ENCODE results near the gene MAPRE3. TPM values are rescaled to one million over a fixed set of nuclear protein-coding genes. Genes with fewer than 3 reads are reported as not detected.

MAPRE3 gene
- total and polyA plus RNA-seq, 9 of the 15 experiments (the other 6 are each of a cell fraction or from before 2014, with no cell fraction given), result 0.70 to 43.2 (median 12.6) TPM

DNA sequence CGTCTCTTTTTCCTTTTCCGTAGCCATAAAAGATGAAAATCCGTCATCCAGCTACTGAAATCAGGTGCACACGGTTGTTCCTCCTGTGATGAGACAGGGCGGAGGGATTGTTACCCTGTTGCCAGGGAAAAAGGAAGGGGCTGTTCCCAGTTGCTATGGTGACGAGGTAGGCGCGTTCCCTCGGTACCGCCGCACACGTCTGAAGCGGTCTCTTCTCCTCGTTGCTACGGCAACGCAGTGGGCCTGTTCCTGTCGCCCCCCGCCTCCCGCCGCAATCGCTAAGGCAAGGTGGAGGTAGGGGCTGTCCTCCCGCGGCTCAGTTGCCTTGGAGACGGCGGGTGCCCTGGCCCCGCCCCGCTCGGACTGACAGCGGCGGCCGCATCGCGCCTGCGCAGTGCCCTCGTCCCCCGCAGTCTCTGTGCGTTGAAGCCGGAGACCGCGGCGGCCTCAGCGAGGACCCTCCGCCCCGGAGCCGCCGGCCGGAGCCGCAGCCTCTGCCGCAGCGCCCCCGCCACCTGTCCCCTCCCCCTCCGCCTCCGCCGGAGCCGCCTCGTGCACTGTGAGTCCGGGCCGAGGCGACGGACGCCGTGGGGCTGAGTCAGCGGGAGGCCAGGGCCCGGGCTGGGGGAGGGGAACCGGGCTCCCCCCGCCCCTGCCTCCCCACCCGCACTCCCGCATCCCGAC is at the start of gene MAPRE3 (continued):
- TF ChIP-seq FIP1L1 (IDR thresholded peaks at IDR 0.05; ENCODE audit: low read depth, low read length, poor library complexity, severe bottlenecking) (peak; percentile 44), GTF2E2 (tag; IDR thresholded peaks at IDR 0.05) (no peak), ZNF431 (CRISPR knock-in tag; IDR thresholded peaks at IDR 0.05) (0 out of 2 replicates have a peak, but pooled peaks have one; percentile 26), CBFA2T3 (IDR thresholded peaks at IDR 0.05) (no peak), ZEB2 (IDR thresholded peaks at IDR 0.05) (no peak), ARID1B (IDR thresholded peaks at IDR 0.05) (no peak), RBFOX2 (IDR thresholded peaks at IDR 0.05; ENCODE audit: low read depth, low read length) (peak; percentile 50; the same call in 1 of the 2 replicates), HNRNPK (IDR thresholded peaks at IDR 0.05; ENCODE audit: low read depth, low read length, poor library complexity, severe bottlenecking) (peak; percentile 95), TFAM (CRISPR knock-in tag; conservative IDR thresholded peaks at IDR 0.05) (no peak), SP1 (CRISPR knock-in tag; IDR thresholded peaks at IDR 0.05) (peak; percentile 56), U2AF2 (optimal IDR thresholded peaks at IDR 0.05; ENCODE audit: low read depth, low read length) (no peak), ZNF165 (CRISPR knock-in tag; IDR thresholded peaks at IDR 0.05; ENCODE audit: borderline replicate concordance) (no peak), MAZ (CRISPR knock-in tag; conservative IDR thresholded peaks at IDR 0.05 in 1 of 2, IDR thresholded peaks at IDR 0.05 in 1 of 2) (peak; percentile 81; a peak in 3 of 4 replicates), FOS (IDR thresholded peaks at IDR 0.05; ENCODE audit: extremely low read depth, insufficient read length) (no peak), KAT7 (CRISPR knock-in tag; IDR thresholded peaks at IDR 0.05; ENCODE audit: borderline replicate concordance) (no peak)
- TF ChIP-seq, protein P1, sequence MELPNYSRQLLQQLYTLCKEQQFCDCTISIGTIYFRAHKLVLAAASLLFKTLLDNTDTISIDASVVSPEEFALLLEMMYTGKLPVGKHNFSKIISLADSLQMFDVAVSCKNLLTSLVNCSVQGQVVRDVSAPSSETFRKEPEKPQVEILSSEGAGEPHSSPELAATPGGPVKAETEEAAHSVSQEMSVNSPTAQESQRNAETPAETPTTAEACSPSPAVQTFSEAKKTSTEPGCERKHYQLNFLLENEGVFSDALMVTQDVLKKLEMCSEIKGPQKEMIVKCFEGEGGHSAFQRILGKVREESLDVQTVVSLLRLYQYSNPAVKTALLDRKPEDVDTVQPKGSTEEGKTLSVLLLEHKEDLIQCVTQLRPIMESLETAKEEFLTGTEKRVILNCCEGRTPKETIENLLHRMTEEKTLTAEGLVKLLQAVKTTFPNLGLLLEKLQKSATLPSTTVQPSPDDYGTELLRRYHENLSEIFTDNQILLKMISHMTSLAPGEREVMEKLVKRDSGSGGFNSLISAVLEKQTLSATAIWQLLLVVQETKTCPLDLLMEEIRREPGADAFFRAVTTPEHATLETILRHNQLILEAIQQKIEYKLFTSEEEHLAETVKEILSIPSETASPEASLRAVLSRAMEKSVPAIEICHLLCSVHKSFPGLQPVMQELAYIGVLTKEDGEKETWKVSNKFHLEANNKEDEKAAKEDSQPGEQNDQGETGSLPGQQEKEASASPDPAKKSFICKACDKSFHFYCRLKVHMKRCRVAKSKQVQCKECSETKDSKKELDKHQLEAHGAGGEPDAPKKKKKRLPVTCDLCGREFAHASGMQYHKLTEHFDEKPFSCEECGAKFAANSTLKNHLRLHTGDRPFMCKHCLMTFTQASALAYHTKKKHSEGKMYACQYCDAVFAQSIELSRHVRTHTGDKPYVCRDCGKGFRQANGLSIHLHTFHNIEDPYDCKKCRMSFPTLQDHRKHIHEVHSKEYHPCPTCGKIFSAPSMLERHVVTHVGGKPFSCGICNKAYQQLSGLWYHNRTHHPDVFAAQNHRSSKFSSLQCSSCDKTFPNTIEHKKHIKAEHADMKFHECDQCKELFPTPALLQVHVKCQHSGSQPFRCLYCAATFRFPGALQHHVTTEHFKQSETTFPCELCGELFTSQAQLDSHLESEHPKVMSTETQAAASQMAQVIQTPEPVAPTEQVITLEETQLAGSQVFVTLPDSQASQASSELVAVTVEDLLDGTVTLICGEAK (IDR thresholded peaks at IDR 0.05), result peak; percentile 45; the same call in 1 of the 2 replicates
- TF ChIP-seq, protein P1 (CRISPR knock-in tag; IDR thresholded peaks at IDR 0.05), result no peak
- TF ChIP-seq, protein P2, sequence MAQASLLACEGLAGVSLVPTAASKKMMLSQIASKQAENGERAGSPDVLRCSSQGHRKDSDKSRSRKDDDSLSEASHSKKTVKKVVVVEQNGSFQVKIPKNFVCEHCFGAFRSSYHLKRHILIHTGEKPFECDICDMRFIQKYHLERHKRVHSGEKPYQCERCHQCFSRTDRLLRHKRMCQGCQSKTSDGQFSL (CRISPR knock-in tag; IDR thresholded peaks at IDR 0.05), result peak; percentile 69
- TF ChIP-seq, protein P2 (tag; IDR thresholded peaks at IDR 0.05), result no peak

All from K562 (cell line).